ENCODE results near the gene COG5.

COG5 gene

GRCh38 chr7:107463139-107464078 is 100.3 kb downstream of the COG5 start:
- peak; percentile 15 for DNase-seq (ENCODE audit: low read depth, low spot score)

- no peak for DNase-seq (ENCODE audit: low read depth, low spot score)
These were observed 101.7 kb downstream of the COG5 start for GRCh38 chr7:107461938-107462533.

GRCh38 chr7:107453388-107453787 is 110.3 kb downstream of the COG5 start:
- no peak for DNase-seq (ENCODE audit: low read depth, low spot score)

- no peak for DNase-seq (ENCODE audit: low read depth, low spot score)
These were observed 112.8 kb downstream of the COG5 start for GRCh38 chr7:107450970-107451369.

GRCh38 chr7:107446988-107447387 is 116.7 kb downstream of the COG5 start:
- no peak for DNase-seq (ENCODE audit: low read depth, low spot score)

- no peak for DNase-seq (ENCODE audit: low read depth, low spot score)
These were observed 117.2 kb downstream of the COG5 start for GRCh38 chr7:107446531-107446930.

GRCh38 chr7:107442678-107443077 is 121.0 kb downstream of the COG5 start:
- no peak for DNase-seq (ENCODE audit: low read depth, low spot score)

GRCh38 chr7:107441581-107442422 is 121.9 kb downstream of the COG5 start:
- DNase-seq (ENCODE audit: low read depth, low spot score) = no peak

- DNase-seq (ENCODE audit: low read depth, low spot score) = no peak
These were observed 124.7 kb downstream of the COG5 start for GRCh38 chr7:107439025-107439424.

- DNase-seq (ENCODE audit: low read depth, low spot score) = no peak
These were observed 128.0 kb downstream of the COG5 start for GRCh38 chr7:107435749-107436148.

GRCh38 chr7:107432261-107432660 is 131.5 kb downstream of the COG5 start:
- no peak for DNase-seq (ENCODE audit: low read depth, low spot score)

GRCh38 chr7:107430057-107430456 is 133.7 kb downstream of the COG5 start:
- DNase-seq (ENCODE audit: low read depth, low spot score) = no peak

GRCh38 chr7:107428642-107429041 is 135.1 kb downstream of the COG5 start:
- DNase-seq (ENCODE audit: low read depth, low spot score) = no peak

- DNase-seq (ENCODE audit: low read depth, low spot score) = no peak
These were observed 136.3 kb downstream of the COG5 start for GRCh38 chr7:107427462-107427861.

GRCh38 chr7:107414198-107414597 is 149.5 kb downstream of the COG5 start:
- DNase-seq (ENCODE audit: low read depth, low spot score) = no peak

- DNase-seq (ENCODE audit: low read depth, low spot score) = no peak
These were observed 155.4 kb downstream of the COG5 start for GRCh38 chr7:107408349-107408748.

- no peak for DNase-seq (ENCODE audit: low read depth, low spot score)
These were observed 158.2 kb downstream of the COG5 start for GRCh38 chr7:107405559-107405958.

GRCh38 chr7:107404740-107405537 is 158.8 kb downstream of the COG5 start:
- DNase-seq (ENCODE audit: low read depth, low spot score) = no peak

- DNase-seq (ENCODE audit: low read depth, low spot score) = no peak
These were observed 165.6 kb downstream of the COG5 start for GRCh38 chr7:107398161-107398560.

- no peak for DNase-seq (ENCODE audit: low read depth, low spot score)
These were observed 166.7 kb downstream of the COG5 start for GRCh38 chr7:107396990-107397389.

GRCh38 chr7:107396081-107396480 is 167.6 kb downstream of the COG5 start:
- no peak for DNase-seq (ENCODE audit: low read depth, low spot score)
